Gastrocnemius medialis (tissue), 4 donors: Measurements from ENCODE around the gene GALNS.

Source experiments
- POLR2A ChIP-seq, 2 donors: fragments of 450-650 bp; IDR thresholded peaks; one replicate each; pipeline ENCODE4 v1.6.1; 2017; ENCODE audit warnings: antibody characterized with exemption in 2 of 2, mild to moderate bottlenecking in 2 of 2, moderate library complexity in 2 of 2
- TF ChIP-seq, protein P1 (sequence below), 5 experiments: fragments of 450-650 bp in 3 of 5; fragments of 200-600 bp in 2 of 5; sonication (generic) in 2 of 5; IDR thresholded peaks in 4 of 5; conservative IDR thresholded peaks in 1 of 5; 1 replicate in 4 of 5; 2 replicates in 1 of 5; pipeline ENCODE4 v1.5.1; 2016 to 2019; ENCODE audit warnings: antibody characterized with exemption in 5 of 5, mild to moderate bottlenecking in 3 of 5, moderate library complexity in 3 of 5

GRCh38 chr16:88870608-88871348 lies 14.0 kb upstream of the GALNS start:
- TF ChIP-seq POLR2A (IDR thresholded peaks at IDR 0.05), result no peak
- TF ChIP-seq, protein P1, sequence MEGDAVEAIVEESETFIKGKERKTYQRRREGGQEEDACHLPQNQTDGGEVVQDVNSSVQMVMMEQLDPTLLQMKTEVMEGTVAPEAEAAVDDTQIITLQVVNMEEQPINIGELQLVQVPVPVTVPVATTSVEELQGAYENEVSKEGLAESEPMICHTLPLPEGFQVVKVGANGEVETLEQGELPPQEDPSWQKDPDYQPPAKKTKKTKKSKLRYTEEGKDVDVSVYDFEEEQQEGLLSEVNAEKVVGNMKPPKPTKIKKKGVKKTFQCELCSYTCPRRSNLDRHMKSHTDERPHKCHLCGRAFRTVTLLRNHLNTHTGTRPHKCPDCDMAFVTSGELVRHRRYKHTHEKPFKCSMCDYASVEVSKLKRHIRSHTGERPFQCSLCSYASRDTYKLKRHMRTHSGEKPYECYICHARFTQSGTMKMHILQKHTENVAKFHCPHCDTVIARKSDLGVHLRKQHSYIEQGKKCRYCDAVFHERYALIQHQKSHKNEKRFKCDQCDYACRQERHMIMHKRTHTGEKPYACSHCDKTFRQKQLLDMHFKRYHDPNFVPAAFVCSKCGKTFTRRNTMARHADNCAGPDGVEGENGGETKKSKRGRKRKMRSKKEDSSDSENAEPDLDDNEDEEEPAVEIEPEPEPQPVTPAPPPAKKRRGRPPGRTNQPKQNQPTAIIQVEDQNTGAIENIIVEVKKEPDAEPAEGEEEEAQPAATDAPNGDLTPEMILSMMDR (IDR thresholded peaks at IDR 0.05 in 4 of 5, conservative IDR thresholded peaks at IDR 0.05 in 1 of 5), result no peak
